Esophagus mucosa (tissue), 1 donor: ENCODE measurements around the gene HNRNPLL. TPM values are rescaled to one million over a fixed set of nuclear protein-coding genes. Genes with fewer than 3 reads are reported as not detected.
"Not testable (repeated sequence)": the region's sequence is repeated elsewhere in the genome, so short reads cannot be mapped to it uniquely, and the experiment has no call there.

ENCODE experiments used
- ATAC-seq: fragments of 200-7000 bp; cut with Tn5 transposase; one replicate; pipeline ENCODE4 v1.9.1; 2020
- total RNA-seq: library from RNA; stranded (reverse); gene quantifications from one replicate; pipeline ENCODE4 v1.2.4, GENCODE V29; 2023
- donor health status: DM: yes; HTN: yes; CAD: no.

HNRNPLL gene
- total RNA-seq, 1 donor from 2014 or later: 14.2 TPM

DNA sequence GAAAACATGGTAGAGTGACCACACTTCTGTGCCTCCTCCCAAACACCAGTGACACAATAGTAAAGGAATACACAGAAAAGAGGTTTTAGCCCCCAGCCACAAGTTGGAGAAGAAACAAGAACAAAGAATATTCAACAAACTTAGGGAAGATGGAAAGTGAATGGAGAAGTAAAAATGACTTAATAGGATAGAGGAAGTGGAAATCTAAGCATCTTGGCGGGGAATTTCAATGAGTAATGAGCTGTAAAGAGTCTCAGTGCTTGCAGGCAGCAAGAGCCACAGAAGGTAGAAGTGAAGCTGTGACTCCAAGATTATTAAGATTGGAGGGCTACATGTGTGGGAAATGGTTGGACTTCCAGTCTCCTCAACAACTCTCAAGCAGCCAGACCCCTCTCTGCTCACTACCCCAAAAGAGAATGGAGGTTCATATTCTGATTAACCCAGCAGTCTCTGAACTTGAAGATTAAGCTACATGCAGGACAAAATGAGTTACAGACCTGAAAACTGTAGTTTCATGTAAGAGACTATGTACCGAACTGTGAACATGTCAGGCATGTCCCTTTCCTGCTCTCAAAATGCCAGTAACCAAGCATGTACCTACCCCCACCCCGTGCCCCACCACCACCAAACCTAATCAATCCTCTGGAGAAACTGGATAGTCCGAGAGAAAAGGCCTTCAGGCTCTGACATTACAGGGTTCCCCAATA, 16.9 kb upstream of the HNRNPLL start:
- no peak for ATAC-seq

DNA sequence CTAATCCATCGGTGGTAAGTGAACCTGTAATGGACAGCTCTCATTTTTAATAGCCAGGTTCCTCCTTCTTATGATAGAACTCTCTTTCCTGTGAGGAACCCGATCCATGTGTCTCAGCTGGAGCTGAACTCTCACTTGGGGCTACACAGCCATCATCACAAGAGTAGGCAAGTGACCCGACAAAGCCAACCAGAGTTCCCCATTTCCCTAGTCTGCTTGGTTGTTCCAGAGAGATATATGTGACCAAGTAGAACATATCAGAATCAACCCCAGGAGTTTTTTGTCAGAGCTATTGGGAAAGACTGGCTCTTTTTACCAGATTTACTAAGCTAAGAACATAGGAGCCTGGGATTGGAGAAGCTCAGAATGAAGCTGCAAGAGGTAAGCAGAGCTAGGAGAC, 14.6 kb upstream of the HNRNPLL start:
- ATAC-seq: no peak

DNA sequence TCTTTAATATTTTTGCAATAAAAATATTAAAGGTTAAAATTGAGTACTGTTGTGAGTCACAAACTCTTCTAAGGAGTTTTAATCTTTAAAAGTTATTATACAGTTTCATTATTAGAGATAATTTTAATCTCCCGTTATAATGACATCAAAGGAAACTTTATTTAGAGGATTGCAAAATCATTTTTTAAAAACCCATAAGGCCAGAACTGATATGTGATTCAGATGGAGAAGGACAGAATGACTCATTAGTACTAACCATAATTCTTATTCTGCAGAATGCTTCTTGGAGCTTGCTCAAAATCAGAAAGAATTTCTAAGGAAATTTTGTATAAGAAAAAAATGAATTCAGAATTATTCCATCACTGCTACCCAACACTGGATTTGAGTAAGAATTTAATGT, 12.5 kb upstream of the HNRNPLL start:
- no peak for ATAC-seq

DNA sequence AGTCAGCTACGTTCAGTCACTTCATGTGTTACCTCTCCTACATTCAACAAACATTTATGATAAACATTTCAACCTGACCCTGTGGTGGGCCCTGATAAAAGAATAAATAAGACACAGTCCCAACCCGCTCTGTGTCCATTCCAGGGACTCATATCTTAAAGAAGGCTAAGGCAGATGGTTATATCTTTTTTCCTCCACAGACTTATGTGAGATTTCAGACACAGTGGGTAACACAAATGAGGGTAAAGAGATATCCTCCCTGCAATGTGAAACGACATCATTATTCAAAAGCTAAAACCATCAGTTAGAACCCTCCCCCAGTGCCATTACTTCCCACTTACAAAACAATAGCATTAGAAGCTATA, 11.1 kb upstream of the HNRNPLL start:
- ATAC-seq: no peak

DNA sequence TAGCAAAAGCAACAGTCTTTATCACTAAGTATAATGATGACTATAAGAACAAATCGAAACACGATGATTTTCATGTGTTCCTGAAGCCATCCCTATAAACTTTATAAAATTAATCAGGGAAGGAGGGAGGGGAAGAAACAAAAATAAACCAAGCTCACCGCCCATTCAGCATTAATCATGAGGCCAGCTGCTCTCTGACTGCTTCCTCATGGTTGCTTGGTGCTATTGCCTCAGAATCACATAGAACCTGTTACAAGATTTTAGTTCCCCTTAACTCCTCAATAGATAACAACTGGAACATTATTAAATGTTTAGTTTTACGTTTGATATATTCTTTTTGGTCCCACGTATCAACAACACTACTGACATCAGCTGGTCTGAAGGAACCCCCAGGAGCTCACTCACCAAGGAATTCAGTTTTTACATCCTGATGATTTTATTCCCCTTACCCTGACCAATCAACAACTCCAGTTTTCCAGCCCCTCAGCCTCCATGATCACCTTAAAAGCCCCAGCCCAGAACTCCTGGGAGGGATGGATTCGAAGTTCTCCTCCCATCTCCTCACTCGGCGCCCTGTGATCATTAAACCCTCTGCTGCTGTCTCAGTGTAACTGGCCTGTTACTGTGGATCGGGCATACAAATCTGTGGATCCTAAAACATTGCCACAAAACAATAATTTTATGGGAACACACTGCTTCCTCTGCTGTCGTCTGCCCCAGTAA, 10.6 kb upstream of the HNRNPLL start:
- no peak for ATAC-seq

DNA sequence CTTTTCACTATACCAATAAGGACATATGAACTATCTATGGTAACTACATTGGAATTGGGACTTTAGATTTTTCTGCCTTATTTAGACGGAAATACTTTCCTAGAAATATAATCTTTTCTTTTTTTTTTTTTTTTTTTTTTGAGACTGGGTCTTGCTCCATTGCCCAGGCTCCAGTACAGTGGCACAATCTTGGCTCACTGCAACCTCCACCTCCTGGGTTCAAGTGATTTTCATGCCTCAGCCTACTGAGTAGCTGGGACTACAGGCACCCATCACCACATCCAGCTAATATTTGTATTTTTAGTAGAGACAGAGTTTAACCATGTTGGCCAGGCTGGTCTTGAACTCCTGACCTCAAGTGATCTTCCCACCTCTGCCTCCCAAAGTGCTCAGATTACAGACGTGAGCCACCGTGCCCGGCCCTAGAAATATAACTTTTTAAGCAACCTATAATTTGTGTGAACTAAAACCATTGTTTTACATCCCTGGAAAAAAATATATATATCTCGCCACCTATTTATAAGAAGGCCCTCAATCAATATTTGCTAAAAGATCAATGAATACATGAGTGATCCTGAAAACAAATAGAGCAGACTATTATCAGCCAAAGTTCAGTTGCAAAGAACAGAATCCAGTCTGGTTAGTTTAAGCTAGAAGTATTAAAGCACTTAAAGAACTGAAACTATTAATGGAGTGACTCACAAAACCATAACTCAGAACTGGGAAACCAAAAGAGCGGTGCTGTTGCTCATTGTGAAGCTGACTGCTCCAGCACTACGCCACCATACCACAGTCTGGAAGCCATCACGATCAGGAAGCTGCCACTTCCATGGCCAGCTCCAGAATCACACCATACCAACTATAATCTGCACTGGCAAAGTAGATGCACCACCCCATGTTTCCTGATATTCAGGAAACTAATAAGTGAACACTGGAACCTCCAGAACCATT, 8.4 kb upstream of the HNRNPLL start:
- peak; percentile 90 for ATAC-seq

GRCh38 chr2:38609246-38609645, 6.5 kb upstream of the HNRNPLL start:
- ATAC-seq: not testable (repeated sequence)

DNA sequence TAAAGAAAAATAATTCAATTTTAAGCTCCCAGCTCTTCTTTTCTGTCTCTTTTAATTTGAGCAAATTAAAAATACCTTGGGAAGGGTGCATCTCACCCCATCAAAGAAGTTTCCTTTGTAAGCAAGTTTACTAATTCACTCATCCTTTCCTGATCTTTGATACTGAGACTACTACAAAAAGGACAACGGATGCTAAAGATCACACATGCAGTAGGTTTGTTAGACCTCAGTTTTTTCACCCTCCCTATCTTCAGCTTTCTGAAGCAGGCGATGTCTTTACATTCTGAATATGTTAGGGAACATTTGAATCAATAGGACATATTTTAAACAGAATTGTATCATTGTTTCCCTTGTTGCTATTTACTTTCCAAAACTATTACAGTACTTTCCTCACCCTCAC, 6.0 kb upstream of the HNRNPLL start:
- no peak for ATAC-seq

GRCh38 chr2:38605298-38605830, 2.6 kb upstream of the HNRNPLL start:
- ATAC-seq: no peak

- peak; percentile 73 for ATAC-seq
These were observed 918 bp upstream of the HNRNPLL start for GRCh38 chr2:38603402-38604290.

DNA sequence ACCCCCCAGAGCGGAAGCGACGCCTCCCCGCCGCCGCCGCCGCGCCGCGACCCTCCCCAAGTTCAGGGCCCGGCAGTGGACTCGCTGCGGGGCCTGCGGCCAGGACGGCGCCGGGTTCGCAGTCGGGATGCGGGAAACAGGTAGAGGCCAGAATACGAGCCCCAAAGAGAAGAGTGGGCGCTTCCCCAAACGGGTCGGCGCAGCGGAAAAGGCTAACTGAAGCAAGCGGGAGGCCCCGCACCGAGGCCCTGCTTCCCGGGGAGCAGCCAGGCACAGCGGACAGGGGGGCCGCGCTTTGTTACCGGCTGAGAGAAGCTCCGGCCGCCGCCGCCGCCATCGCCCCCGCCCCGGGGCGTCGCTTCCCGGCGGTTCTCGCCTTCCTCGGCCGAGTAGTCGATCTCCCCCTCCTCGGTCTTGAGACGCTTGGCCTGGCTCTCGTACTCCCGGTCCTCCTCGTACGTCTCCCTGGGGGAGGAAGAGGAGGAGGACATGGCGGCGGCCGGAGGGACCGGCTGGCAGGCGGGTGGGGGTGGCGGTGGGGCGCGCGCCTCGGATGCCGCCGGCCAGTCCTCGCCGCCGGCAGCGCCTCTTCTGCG, 494 bp downstream of the HNRNPLL start:
- ATAC-seq: peak; percentile 19

- no peak for ATAC-seq
These were observed 1.1 kb downstream of the HNRNPLL start for GRCh38 chr2:38601463-38602135.

DNA sequence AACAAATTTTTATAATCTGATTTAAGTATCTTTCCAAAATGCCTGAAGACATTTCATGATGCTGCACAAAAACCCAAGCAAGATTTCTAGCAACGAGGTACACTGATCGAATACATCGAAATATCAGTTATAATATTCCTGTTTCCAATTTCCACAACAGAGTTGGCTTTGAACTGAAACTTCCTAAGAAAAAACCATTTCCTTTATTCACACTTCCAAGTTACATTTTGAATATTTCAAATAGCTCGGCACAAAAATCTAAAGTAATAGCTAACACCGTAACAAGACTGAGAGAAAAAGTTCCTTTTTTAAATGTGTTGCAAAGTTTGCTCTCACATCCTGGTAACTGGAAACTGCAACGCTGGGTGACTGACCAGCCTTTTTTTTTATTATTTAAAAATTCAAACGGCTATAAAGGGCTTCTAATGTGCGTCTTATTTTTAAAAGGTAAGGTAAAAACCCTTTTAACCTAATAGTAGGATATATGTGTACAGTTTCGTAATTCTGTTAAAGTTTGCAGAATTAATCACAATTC, 1.7 kb downstream of the HNRNPLL start:
- no peak for ATAC-seq

GRCh38 chr2:38600242-38600891, 2.4 kb downstream of the HNRNPLL start:
- ATAC-seq: no peak

GRCh38 chr2:38599706-38600105, 3.0 kb downstream of the HNRNPLL start:
- no peak for ATAC-seq

DNA sequence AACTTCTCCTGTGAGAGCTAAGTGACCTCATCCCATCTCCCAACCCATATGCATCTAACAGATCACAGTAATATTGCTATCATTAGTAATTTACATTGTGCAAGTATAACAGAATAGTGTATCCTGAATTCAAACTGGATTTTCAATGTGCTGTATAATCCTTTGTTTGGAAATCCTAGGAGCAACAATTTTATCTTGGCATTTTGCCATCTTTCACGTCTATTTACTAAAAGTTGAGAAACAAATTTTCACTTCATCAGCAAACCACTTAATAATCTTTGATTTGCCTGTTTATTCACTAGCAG, 3.8 kb downstream of the HNRNPLL start:
- ATAC-seq: no peak

DNA sequence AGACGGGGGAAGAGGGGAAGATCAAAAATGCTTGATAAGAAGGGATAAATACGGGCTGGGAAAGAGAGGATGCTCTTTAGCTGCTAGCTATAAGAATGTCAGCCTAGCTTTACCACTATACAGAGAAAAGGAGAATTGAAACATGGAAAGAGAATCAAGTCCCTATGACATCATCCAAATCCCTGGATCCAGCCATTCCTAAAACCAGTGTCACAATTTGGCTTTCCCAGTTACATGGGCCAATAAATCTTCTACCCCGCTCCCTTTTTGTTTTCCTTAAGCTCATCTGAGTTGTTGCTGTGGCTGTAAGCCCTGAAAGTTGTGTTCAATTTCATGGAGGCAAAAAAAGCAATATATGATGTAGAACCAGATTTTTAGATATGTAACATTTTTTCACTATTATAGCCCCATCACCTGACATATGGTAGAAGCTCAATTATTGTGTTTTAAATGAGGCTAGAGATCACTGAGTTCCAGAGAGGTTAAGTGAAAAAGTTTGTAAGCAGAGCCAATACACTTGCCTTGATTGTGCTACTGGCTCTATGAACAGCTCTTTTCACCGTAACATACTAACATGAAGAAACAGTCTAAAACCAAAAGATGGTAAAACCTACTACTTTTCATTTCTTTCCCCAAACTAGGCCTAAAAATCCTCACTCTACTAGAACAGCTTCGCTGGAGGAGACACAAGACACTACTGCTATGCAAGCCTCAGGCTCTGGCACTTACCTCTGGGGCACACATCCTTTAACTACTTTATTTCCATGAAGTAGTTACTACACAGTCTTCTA, 4.3 kb downstream of the HNRNPLL start:
- no peak for ATAC-seq

GRCh38 chr2:38597115-38597514, 5.6 kb downstream of the HNRNPLL start:
- no peak for ATAC-seq

DNA sequence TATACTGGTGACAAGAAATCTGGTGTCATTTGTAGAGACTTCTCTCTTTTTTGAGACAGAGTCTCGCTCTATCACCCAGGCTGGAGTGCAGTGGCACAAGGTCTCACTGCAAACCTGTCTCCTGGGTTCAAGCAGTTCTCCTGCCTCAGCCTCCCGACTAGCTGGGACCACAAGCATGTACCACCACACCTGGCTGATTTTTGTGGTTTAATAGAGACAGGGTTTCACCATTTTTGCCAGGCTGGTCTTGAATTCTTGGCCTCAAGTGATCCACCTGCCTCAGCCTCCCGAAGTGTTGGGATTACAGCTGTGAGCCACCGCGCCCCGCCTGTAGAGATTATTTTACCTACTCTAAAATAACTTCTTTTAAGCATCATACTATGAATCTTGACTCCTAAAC, 6.5 kb downstream of the HNRNPLL start:
- ATAC-seq: no peak
